GM18520 (cell line): ENCODE data around the gene C10orf62.
A peak's percentile ranks its signal among the peaks of the same experiment; 100 is the strongest.
"Not testable (repeated sequence)": the region's sequence is repeated elsewhere in the genome, so short reads cannot be mapped to it uniquely, and the experiment has no call there.

Experiments
- ATAC-seq: cut with Tn5 transposase; IDR thresholded peaks from one replicate; pipeline ENCODE4 v1.9.1; 2021; ENCODE audit not compliant: unreplicated experiment

Gene C10orf62

GRCh38 chr10:97589479-97589878 is at the start of gene C10orf62:
C10orf62 (plus strand) TSS chr10:97589721; CDS start chr10:97589898, 177 bp downstream.
- ATAC-seq: no peak

GRCh38 chr10:97540669-97541500 is 48.6 kb upstream of the C10orf62 start:
- ATAC-seq: no peak

GRCh38 chr10:97542169-97543024 is 47.1 kb upstream of the C10orf62 start:
- ATAC-seq: no peak

GRCh38 chr10:97543025-97543546 is 46.4 kb upstream of the C10orf62 start:
- no peak for ATAC-seq

- ATAC-seq: no peak
Measured at GRCh38 chr10:97546456-97547270, 42.9 kb upstream of the C10orf62 start.

GRCh38 chr10:97547271-97547600 is 42.3 kb upstream of the C10orf62 start:
- ATAC-seq: no peak

GRCh38 chr10:97547962-97548361 is 41.6 kb upstream of the C10orf62 start:
- ATAC-seq: no peak

GRCh38 chr10:97548828-97549455 is 40.6 kb upstream of the C10orf62 start:
- ATAC-seq: no peak

- no peak for ATAC-seq
Measured at GRCh38 chr10:97549587-97550322, 39.8 kb upstream of the C10orf62 start.

- no peak for ATAC-seq
Measured at GRCh38 chr10:97550336-97551149, 39.0 kb upstream of the C10orf62 start.

- ATAC-seq: no peak
Measured at GRCh38 chr10:97551271-97551670, 38.2 kb upstream of the C10orf62 start.

- ATAC-seq: peak; percentile 41
Measured at GRCh38 chr10:97553575-97554031, 35.9 kb upstream of the C10orf62 start.

GRCh38 chr10:97554336-97554735 is 35.2 kb upstream of the C10orf62 start:
- ATAC-seq: not testable (repeated sequence)

- ATAC-seq: not testable (repeated sequence)
Measured at GRCh38 chr10:97555541-97555940, 34.0 kb upstream of the C10orf62 start.

- not testable (repeated sequence) for ATAC-seq
Measured at GRCh38 chr10:97560731-97561381, 28.7 kb upstream of the C10orf62 start.

- not testable (repeated sequence) for ATAC-seq
Measured at GRCh38 chr10:97561386-97562077, 28.0 kb upstream of the C10orf62 start.

GRCh38 chr10:97562329-97562728 is 27.2 kb upstream of the C10orf62 start:
- ATAC-seq: not testable (repeated sequence)

- ATAC-seq: no peak
Measured at GRCh38 chr10:97563337-97563736, 26.2 kb upstream of the C10orf62 start.
